OCI-LY3 (cell line): ENCODE measurements around the gene GALNT16.

ENCODE experiments used
- H2AFZ ChIP-seq: fragments of 200-600, 300-600 bp; shearing (Covaris generic); 2 replicates; pipeline ENCODE4 v1.6.0; 2014; ENCODE audit warnings: antibody characterized with exemption, low read depth, low read length
- H3K27ac ChIP-seq: fragments of 200-600, 300-600 bp; sonication (generic); 2 replicates; pipeline ENCODE4 v1.5.1; 2014; ENCODE audit warnings: mild to moderate bottlenecking, low read length, moderate library complexity, mixed read lengths
- H3K27me3 ChIP-seq: fragments of 200-600, 300-600 bp; sonication (generic); 2 replicates; pipeline ENCODE4 v1.6.1; 2014; ENCODE audit warnings: low read depth, low read length, mixed read lengths
- H3K36me3 ChIP-seq: fragments of 200-600, 300-600 bp; sonication (generic); replicated peaks from 2 replicates; pipeline ENCODE3; 2014; ENCODE audit warnings: low read depth, low read length, mixed read lengths
- H3K4me1 ChIP-seq: fragments of 300-600, 200-600 bp; sonication (generic); 2 replicates; pipeline ENCODE4 v1.6.1; 2014; ENCODE audit warnings: low read length, mixed read lengths
- H3K4me2 ChIP-seq: fragments of 200-600, 300-600 bp; sonication (generic); 2 replicates; pipeline ENCODE4 v1.6.1; 2014; ENCODE audit warnings: low read length, mixed read lengths
- H3K4me3 ChIP-seq: fragments of 300-600, 200-600 bp; sonication (generic); 2 replicates; pipeline ENCODE4 v1.5.1; 2014; ENCODE audit warnings: antibody characterized with exemption, mild to moderate bottlenecking, low read length, moderate library complexity
- H3K79me2 ChIP-seq: fragments of 300-600, 200-600 bp; shearing (Covaris generic); 2 replicates; pipeline ENCODE4 v1.6.1; 2014; ENCODE audit warnings: mild to moderate bottlenecking, low read length, mixed read lengths
- H3K9ac ChIP-seq: fragments of 300-600, 200-600 bp; shearing (Covaris generic); 2 replicates; pipeline ENCODE4 v1.6.0; 2014; ENCODE audit warnings: mild to moderate bottlenecking, low read length, moderate library complexity
- H3K9me3 ChIP-seq: fragments of 200-600, 300-600 bp; shearing (Covaris generic); 2 replicates; pipeline ENCODE4 v1.6.1; 2014; ENCODE audit warnings: low read length, mixed read lengths; ENCODE audit not compliant: insufficient read depth
- H4K20me1 ChIP-seq: fragments of 200-600, 300-600 bp; sonication (generic); 2 replicates; pipeline ENCODE4 v1.6.1; 2016; ENCODE audit warnings: low read length, mixed read lengths; ENCODE audit not compliant: insufficient read depth
- CTCF ChIP-seq: fragments of 200-600, 300-600 bp; sonication (generic); IDR thresholded peaks from 2 replicates; pipeline ENCODE4 v1.5.1; 2014; ENCODE audit warnings: antibody characterized with exemption, low read length, low read depth
- EZH2phosphoT487 ChIP-seq: fragments of 200-600 bp; shearing (Covaris generic); IDR thresholded peaks from 2 replicates; pipeline ENCODE4 v1.6.1; 2018; ENCODE audit warnings: antibody characterized with exemption, mixed run types, low read depth

The GALNT16 gene

GRCh38 chr14:69300601-69301221 is 40.8 kb downstream of the GALNT16 start:
- Histone ChIP-seq H3K9ac (no peak overlapping the region), H4K20me1 (no peaks in the 10 kb centered on the region), H3K4me3 (no peak overlapping the region), H3K27me3 (no peaks in the 10 kb centered on the region), H2AFZ (no peak overlapping the region), H3K4me1 (peaks cover 7% of the 10 kb centered on the region), H3K4me2 (no peak overlapping the region), H3K79me2 (no peaks in the 10 kb centered on the region), H3K36me3 (no peaks in the 10 kb centered on the region), H3K27ac (no peak overlapping the region), H3K9me3 (no peaks in the 10 kb centered on the region)
- TF ChIP-seq EZH2phosphoT487, result no peak
- no peak for TF ChIP-seq CTCF

- no peak for TF ChIP-seq EZH2phosphoT487
- TF ChIP-seq CTCF, result no peak
- peaks cover 7% of the 10 kb centered on the region for H3K4me1 ChIP-seq
Observed at GRCh38 chr14:69303086-69303485, 43.1 kb downstream of the GALNT16 start.

GRCh38 chr14:69312608-69313007 is 52.6 kb downstream of the GALNT16 start:
- Histone ChIP-seq H3K9ac (no peak overlapping the region), H3K27ac (no peak overlapping the region), H3K4me3 (no peak overlapping the region), H2AFZ (no peak overlapping the region), H3K4me1 (no peaks in the 10 kb centered on the region), H3K4me2 (no peak overlapping the region), H3K36me3 (no peaks in the 10 kb centered on the region), H3K9me3 (no peaks in the 10 kb centered on the region), H3K79me2 (no peaks in the 10 kb centered on the region), H4K20me1 (no peaks in the 10 kb centered on the region), H3K27me3 (peaks cover 6% of the 10 kb centered on the region; the same call in 1 of the 2 replicates)
- TF ChIP-seq CTCF (no peak), EZH2phosphoT487 (no peak)

More at GRCh38 chr14:69303086-69303485, 43.1 kb downstream of the GALNT16 start:
- Histone ChIP-seq H3K4me2 (no peak overlapping the region), H2AFZ (no peak overlapping the region), H3K27me3 (peaks cover 13% of the 10 kb centered on the region), H3K27ac (no peak overlapping the region), H4K20me1 (no peaks in the 10 kb centered on the region), H3K4me3 (no peak overlapping the region), H3K9me3 (no peaks in the 10 kb centered on the region), H3K9ac (no peak overlapping the region), H3K36me3 (no peaks in the 10 kb centered on the region), H3K79me2 (no peaks in the 10 kb centered on the region)

- Histone ChIP-seq H3K9ac (no peak overlapping the region), H3K27me3 (peaks cover 5% of the 10 kb centered on the region; the same call in 1 of the 2 replicates), H3K79me2 (no peaks in the 10 kb centered on the region), H3K36me3 (no peaks in the 10 kb centered on the region), H3K4me2 (no peak overlapping the region), H4K20me1 (no peaks in the 10 kb centered on the region), H2AFZ (no peak overlapping the region), H3K4me1 (peaks cover 3% of the 10 kb centered on the region; the same call in 1 of the 2 replicates), H3K27ac (no peak overlapping the region), H3K9me3 (no peaks in the 10 kb centered on the region), H3K4me3 (no peak overlapping the region)
- TF ChIP-seq EZH2phosphoT487 (no peak), CTCF (no peak)
Observed at GRCh38 chr14:69313176-69313575, 53.2 kb downstream of the GALNT16 start.
